ENCODE measurements around the gene FCRL5.

GRCh38 chr1:157517016-157517415 lies 35.3 kb downstream of the FCRL5 start:
- TF ChIP-seq ZFP3 (CRISPR knock-in tag; IDR thresholded peaks at IDR 0.05) (no peak), ZNF70 (CRISPR knock-in tag; IDR thresholded peaks at IDR 0.05) (no peak), ZNF565 (CRISPR knock-in tag; conservative IDR thresholded peaks at IDR 0.05; ENCODE audit: low read depth) (no peak)
- TF ChIP-seq, protein P1, sequence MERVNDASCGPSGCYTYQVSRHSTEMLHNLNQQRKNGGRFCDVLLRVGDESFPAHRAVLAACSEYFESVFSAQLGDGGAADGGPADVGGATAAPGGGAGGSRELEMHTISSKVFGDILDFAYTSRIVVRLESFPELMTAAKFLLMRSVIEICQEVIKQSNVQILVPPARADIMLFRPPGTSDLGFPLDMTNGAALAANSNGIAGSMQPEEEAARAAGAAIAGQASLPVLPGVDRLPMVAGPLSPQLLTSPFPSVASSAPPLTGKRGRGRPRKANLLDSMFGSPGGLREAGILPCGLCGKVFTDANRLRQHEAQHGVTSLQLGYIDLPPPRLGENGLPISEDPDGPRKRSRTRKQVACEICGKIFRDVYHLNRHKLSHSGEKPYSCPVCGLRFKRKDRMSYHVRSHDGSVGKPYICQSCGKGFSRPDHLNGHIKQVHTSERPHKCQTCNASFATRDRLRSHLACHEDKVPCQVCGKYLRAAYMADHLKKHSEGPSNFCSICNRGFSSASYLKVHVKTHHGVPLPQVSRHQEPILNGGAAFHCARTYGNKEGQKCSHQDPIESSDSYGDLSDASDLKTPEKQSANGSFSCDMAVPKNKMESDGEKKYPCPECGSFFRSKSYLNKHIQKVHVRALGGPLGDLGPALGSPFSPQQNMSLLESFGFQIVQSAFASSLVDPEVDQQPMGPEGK (CRISPR knock-in tag; IDR thresholded peaks at IDR 0.05; ENCODE audit: borderline replicate concordance) = no peak
